Measurements from ENCODE around the gene WNK1.

Gene WNK1

GRCh38 chr12:820336-820735 lies 68.0 kb downstream of the WNK1 start:
- no peak overlapping the region for H3K4me2 ChIP-seq (ENCODE audit: low read length)
- no peak for TF ChIP-seq CTCF (IDR thresholded peaks at IDR 0.05)
- H3K79me2 ChIP-seq, result peaks cover 30% of the 10 kb centered on the region
- H3K36me3 ChIP-seq (ENCODE audit: control insufficient read depth, insufficient read depth, low read length), result no peaks in the 10 kb centered on the region
- H2AFZ ChIP-seq, result no peak overlapping the region
- H3K9ac ChIP-seq, result no peak overlapping the region
- H3K9me3 ChIP-seq (ENCODE audit: control insufficient read depth, low read length), result no peaks in the 10 kb centered on the region
- no peak overlapping the region for H3K27ac ChIP-seq
- no peaks in the 10 kb centered on the region for H3K4me1 ChIP-seq
- no peaks in the 10 kb centered on the region for H3K27me3 ChIP-seq (ENCODE audit: control insufficient read depth, insufficient read depth, low read length)
- no peak overlapping the region for H3K4me3 ChIP-seq (ENCODE audit: low read depth, low read length)

- Histone ChIP-seq H3K27ac (no peak overlapping the region), H3K9me3 (ENCODE audit: control insufficient read depth, low read length) (no peaks in the 10 kb centered on the region), H3K9ac (no peak overlapping the region), H3K4me1 (no peaks in the 10 kb centered on the region), H2AFZ (no peak overlapping the region), H3K79me2 (peaks cover 37% of the 10 kb centered on the region), H3K27me3 (ENCODE audit: control insufficient read depth, insufficient read depth, low read length) (no peaks in the 10 kb centered on the region), H3K4me3 (ENCODE audit: low read depth, low read length) (no peak overlapping the region), H3K36me3 (ENCODE audit: control insufficient read depth, insufficient read depth, low read length) (no peaks in the 10 kb centered on the region), H3K4me2 (ENCODE audit: low read length) (no peak overlapping the region)
- no peak for TF ChIP-seq CTCF (IDR thresholded peaks at IDR 0.05)
These were observed 70.8 kb downstream of the WNK1 start for GRCh38 chr12:823028-823698.

GRCh38 chr12:826331-826730 lies 74.0 kb downstream of the WNK1 start:
- no peak overlapping the region for H3K9ac ChIP-seq
- H3K4me1 ChIP-seq, result no peaks in the 10 kb centered on the region
- no peak overlapping the region for H3K4me2 ChIP-seq (ENCODE audit: low read length)
- H3K4me3 ChIP-seq (ENCODE audit: low read depth, low read length), result no peak overlapping the region
- no peaks in the 10 kb centered on the region for H3K36me3 ChIP-seq (ENCODE audit: control insufficient read depth, insufficient read depth, low read length)
- no peak overlapping the region for H3K27ac ChIP-seq
- H3K9me3 ChIP-seq (ENCODE audit: control insufficient read depth, low read length), result no peaks in the 10 kb centered on the region
- TF ChIP-seq CTCF (IDR thresholded peaks at IDR 0.05), result no peak
- no peaks in the 10 kb centered on the region for H3K27me3 ChIP-seq (ENCODE audit: control insufficient read depth, insufficient read depth, low read length)
- H2AFZ ChIP-seq, result no peak overlapping the region
- H3K79me2 ChIP-seq, result peaks cover 36% of the 10 kb centered on the region

- Histone ChIP-seq H3K36me3 (ENCODE audit: control insufficient read depth, insufficient read depth, low read length) (no peaks in the 10 kb centered on the region), H3K4me3 (ENCODE audit: low read depth, low read length) (no peak overlapping the region), H3K79me2 (peaks cover 32% of the 10 kb centered on the region), H3K27me3 (ENCODE audit: control insufficient read depth, insufficient read depth, low read length) (no peaks in the 10 kb centered on the region), H2AFZ (no peak overlapping the region), H3K9me3 (ENCODE audit: control insufficient read depth, low read length) (no peaks in the 10 kb centered on the region), H3K4me2 (ENCODE audit: low read length) (no peak overlapping the region), H3K27ac (no peak overlapping the region), H3K9ac (no peak overlapping the region), H3K4me1 (no peaks in the 10 kb centered on the region)
- TF ChIP-seq CTCF (IDR thresholded peaks at IDR 0.05), result no peak
These were observed 76.5 kb downstream of the WNK1 start for GRCh38 chr12:828726-829395.

Data from parathyroid adenoma (tissue), 2 donors.